A549 (cell line): ENCODE results near the gene ADCY10.

Source experiments
- POLR2A ChIP-seq: IDR thresholded peaks from 2 replicates; pipeline ENCODE4 v1.6.1; 2012; ENCODE audit warnings: mild to moderate bottlenecking, low read length
- POLR2AphosphoS2 ChIP-seq: conservative IDR thresholded peaks from 2 replicates; pipeline ENCODE4 v1.6.1; 2012; ENCODE audit warnings: low read length, improper control_type of control experiment, inconsistent platforms
- RNF2 ChIP-seq: fragments of 200-600 bp; sonication (generic); IDR thresholded peaks from 2 replicates; pipeline ENCODE4 v1.6.1; 2016; ENCODE audit warnings: low read depth, mild to moderate bottlenecking, antibody characterized with exemption, moderate library complexity, borderline replicate concordance
- TF ChIP-seq, protein P1 (sequence below): fragments of >200 bp; sonication (Bioruptor Twin); formaldehyde crosslinking; IDR thresholded peaks from 3 replicates; pipeline ENCODE4 v1.5.1; 2016

DNA sequence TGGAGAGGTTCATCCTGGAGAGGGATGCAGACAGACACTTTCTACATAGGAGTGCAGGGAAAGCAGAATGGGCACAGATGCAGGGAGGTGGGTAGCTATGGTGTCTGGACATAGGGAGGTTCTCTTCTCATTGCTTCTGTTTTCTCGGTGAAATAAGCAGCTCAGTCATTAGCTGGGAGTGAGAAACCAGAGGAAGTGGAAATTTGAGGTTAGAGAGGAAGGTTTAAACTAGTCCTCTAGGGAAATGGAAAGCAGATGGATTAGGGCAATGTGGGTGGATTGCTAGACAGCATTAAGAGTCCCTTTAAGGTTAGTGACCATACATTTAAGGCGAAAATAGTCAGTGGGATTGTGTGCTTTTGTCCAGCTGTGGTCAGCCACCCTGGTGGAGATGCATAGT lies 152.5 kb downstream of the ADCY10 start:
- TF ChIP-seq POLR2A (no peak), RNF2 (no peak), POLR2AphosphoS2 (no peak)
- TF ChIP-seq, protein P1, sequence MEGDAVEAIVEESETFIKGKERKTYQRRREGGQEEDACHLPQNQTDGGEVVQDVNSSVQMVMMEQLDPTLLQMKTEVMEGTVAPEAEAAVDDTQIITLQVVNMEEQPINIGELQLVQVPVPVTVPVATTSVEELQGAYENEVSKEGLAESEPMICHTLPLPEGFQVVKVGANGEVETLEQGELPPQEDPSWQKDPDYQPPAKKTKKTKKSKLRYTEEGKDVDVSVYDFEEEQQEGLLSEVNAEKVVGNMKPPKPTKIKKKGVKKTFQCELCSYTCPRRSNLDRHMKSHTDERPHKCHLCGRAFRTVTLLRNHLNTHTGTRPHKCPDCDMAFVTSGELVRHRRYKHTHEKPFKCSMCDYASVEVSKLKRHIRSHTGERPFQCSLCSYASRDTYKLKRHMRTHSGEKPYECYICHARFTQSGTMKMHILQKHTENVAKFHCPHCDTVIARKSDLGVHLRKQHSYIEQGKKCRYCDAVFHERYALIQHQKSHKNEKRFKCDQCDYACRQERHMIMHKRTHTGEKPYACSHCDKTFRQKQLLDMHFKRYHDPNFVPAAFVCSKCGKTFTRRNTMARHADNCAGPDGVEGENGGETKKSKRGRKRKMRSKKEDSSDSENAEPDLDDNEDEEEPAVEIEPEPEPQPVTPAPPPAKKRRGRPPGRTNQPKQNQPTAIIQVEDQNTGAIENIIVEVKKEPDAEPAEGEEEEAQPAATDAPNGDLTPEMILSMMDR = no peak
